HepG2 (cell line): ENCODE measurements around the gene RCBTB1.

Experiments
- ARID4A ChIP-seq: sonication (generic); formaldehyde crosslinking; IDR thresholded peaks from 2 replicates; pipeline ENCODE4 v1.5.0; 2020; ENCODE audit warnings: mild to moderate bottlenecking, missing genetic modification reagents, borderline replicate concordance
- BHLHE40 ChIP-seq: IDR thresholded peaks from 2 replicates; pipeline ENCODE4 v1.6.1; 2011; ENCODE audit warnings: low read length, improper control_type of control experiment
- CBX5 ChIP-seq: sonication (generic); formaldehyde crosslinking; IDR thresholded peaks from 2 replicates; pipeline ENCODE4 v1.4.0; 2020; ENCODE audit warnings: missing genetic modification reagents, borderline replicate concordance
- CEBPG ChIP-seq: IDR thresholded peaks from 2 replicates; pipeline ENCODE4 v1.6.1; 2016
- CTCF ChIP-seq: sonication (generic); formaldehyde crosslinking; IDR thresholded peaks from 2 replicates; pipeline ENCODE4 v1.5.0; 2020; ENCODE audit warnings: mild to moderate bottlenecking, missing genetic modification reagents, moderate library complexity
- IRX3 ChIP-seq: sonication (generic); formaldehyde crosslinking; IDR thresholded peaks from 2 replicates; pipeline ENCODE4 v1.8.1; 2023; ENCODE audit warnings: mild to moderate bottlenecking, low read depth, missing genetic modification reagents, borderline replicate concordance
- NBN ChIP-seq: fragments of 450-650 bp; conservative IDR thresholded peaks from 2 replicates; pipeline ENCODE4 v1.6.1; 2017
- POLR2AphosphoS2 ChIP-seq: IDR thresholded peaks from 2 replicates; pipeline ENCODE4 v1.6.1; 2011; ENCODE audit warnings: low read depth, low read length, improper control_type of control experiment
- U2AF2 ChIP-seq: fragments of 200-400 bp; formaldehyde crosslinking; IDR thresholded peaks from 2 replicates; pipeline ENCODE4 v1.6.1; 2017; ENCODE audit warnings: low read depth, mild to moderate bottlenecking, low read length
- YY1 ChIP-seq: IDR thresholded peaks from 2 replicates; pipeline ENCODE4 v1.6.1; 2011; ENCODE audit warnings: low read length, low read depth, moderate library complexity, mild to moderate bottlenecking; ENCODE audit not compliant: insufficient read depth, insufficient replicate concordance
- ZNF274 ChIP-seq: sonication (generic); formaldehyde crosslinking; IDR thresholded peaks from 2 replicates; pipeline ENCODE4 v1.5.1; 2020; ENCODE audit warnings: mild to moderate bottlenecking, missing genetic modification reagents
- ZNF318 ChIP-seq: sonication (generic); formaldehyde crosslinking; IDR thresholded peaks from 2 replicates; pipeline ENCODE4 v1.4.0; 2020; ENCODE audit warnings: mild to moderate bottlenecking, missing genetic modification reagents
- ZNF775 ChIP-seq: sonication (generic); formaldehyde crosslinking; IDR thresholded peaks from 2 replicates; pipeline ENCODE4 v1.4.0; 2020; ENCODE audit warnings: missing genetic modification reagents, mild to moderate bottlenecking, moderate library complexity, borderline replicate concordance

- no peak for TF ChIP-seq ZNF775 (CRISPR knock-in tag)
- TF ChIP-seq YY1 = no peak
- no peak for TF ChIP-seq CEBPG (CRISPR knock-in tag)
- no peak for TF ChIP-seq BHLHE40
- TF ChIP-seq U2AF2 = no peak
- no peak for TF ChIP-seq CTCF
- no peak for TF ChIP-seq ARID4A
- no peak for TF ChIP-seq CBX5 (CRISPR knock-in tag)
- TF ChIP-seq NBN = no peak
- no peak for TF ChIP-seq ZNF274 (CRISPR knock-in tag)
- TF ChIP-seq POLR2AphosphoS2 = no peak
- TF ChIP-seq IRX3 (CRISPR knock-in tag) = no peak
- no peak for TF ChIP-seq ZNF318 (CRISPR knock-in tag)
These were observed 44.6 kb upstream of the RCBTB1 start for GRCh38 chr13:49629947-49630346.
